HG03439 (cell line): ENCODE results near the gene PTPRG.

ENCODE experiments used
- ATAC-seq: cut with Tn5 transposase; IDR thresholded peaks from one replicate; pipeline ENCODE4 v1.9.1; 2021; ENCODE audit warnings: mild to moderate bottlenecking, moderate library complexity; ENCODE audit not compliant: unreplicated experiment

The PTPRG gene

DNA sequence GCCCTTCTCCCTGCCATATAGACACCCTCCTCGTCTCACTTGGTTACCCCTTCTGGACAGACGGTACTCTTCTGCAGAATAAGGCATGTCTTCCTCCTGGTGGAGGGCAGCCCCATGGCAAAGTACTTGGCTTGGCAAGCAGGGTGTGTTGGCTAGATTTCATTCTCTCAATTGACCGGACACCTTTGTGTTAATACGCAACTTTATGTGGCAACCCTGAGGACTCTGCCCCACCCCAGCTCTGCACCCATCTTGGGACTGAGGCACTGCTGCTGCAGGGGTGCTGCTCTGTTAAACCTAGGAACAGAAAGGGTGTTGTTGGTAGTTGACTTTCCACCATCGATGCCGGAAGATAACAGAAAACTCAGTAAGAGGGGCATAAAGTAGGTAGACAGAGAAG, 55.2 kb downstream of the PTPRG start:
- ATAC-seq = no peak

GRCh38 chr3:61617041-61617440, 55.7 kb downstream of the PTPRG start:
- no peak for ATAC-seq

GRCh38 chr3:61617651-61618050, 56.3 kb downstream of the PTPRG start:
- no peak for ATAC-seq

DNA sequence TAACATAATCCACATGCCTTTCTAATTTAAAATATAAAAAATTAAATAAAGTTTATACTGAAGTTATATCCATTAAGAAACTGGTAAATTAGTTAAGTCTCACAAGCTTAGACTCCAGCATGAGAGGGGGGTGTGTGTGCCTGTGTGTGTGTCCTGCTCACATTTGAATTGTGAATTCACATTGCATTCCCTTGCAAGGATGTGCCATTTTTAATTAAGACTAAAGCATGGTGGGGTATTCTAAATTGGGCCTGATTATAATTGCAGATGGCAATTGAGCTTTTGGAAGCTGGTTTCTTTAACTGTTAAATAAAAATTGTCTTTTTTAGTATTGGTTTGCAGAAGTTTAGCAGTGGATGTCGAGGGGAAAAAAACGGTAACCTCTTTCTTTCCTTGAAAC, 56.9 kb downstream of the PTPRG start:
- no peak for ATAC-seq

DNA sequence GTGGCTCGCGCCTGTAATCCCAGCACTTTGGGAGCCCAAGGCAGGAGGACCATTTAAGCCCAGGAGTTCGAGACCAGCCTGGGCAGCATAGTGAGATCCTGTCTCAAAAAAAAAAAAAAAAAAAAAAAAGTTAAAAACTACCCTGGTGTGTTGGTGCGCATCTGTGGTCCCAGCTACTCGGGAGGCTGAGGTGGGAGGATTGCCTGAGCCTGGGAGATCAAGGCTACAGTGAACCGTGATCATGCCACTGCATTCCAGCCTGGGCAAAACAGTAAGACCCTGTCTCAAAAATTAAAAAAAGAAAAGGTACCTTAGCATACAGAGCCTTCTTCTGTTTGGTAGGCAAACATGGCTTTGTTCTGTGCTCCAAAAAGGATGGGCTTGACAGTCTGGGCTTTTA, 57.5 kb downstream of the PTPRG start:
- ATAC-seq = no peak

- no peak for ATAC-seq
These were observed 58.7 kb downstream of the PTPRG start for GRCh38 chr3:61620073-61620472.

DNA sequence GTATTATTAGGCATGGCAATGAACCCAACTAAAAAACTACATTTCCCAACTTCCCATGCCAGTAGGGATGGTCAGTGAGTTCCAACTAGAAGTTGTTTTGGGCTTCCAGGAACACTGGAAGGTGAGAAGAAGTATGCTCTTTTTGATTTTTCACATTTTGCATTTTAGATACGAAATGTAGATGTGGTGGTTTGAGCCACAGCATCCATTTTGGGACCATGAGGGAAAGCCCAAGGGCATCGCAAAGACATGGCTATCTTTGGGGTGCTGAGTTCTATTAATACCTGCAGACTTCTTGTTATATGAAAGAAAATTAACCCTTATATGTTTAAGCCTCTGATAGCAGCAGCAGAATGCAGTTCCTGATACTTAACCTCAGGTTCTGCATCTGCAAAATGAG, 62.9 kb downstream of the PTPRG start:
- ATAC-seq = no peak

DNA sequence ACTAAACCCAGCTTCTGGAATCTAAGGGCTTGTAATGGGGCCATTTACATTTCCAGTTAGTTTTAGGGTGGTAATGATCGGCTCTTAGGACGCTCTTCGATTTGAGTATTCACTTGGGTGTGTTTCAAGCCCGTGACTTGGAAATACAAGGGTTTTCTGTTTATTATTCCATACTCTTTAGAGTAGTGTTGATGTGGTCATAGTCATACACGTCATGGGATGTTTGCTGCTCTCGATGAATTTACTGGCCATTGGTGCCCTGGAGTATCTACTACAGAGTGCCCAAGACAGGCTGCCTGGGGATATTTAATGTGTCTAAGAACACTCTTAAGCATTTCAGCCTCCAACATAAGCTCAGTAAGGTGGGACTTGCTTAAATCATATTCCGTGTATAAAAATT, 64.1 kb downstream of the PTPRG start:
- no peak for ATAC-seq

DNA sequence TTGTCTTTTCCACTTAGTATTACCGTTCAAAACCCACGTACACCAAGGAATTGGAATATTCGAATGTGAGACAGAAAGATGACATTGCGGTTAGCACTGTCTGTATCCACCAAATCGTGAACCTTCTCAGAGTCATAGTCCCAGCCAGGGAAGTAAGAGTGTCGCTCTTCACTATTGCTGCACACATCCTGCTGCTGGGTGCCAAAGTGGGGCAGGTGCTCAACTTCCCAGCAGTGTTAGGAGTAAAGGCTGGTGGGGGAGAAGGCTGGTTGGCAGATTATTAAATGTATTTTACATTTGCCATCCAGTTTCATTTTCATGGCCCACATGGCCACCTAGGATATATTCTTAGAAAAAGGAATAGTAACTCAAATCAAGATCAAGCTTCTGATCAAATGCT, 65.1 kb downstream of the PTPRG start:
- no peak for ATAC-seq

- no peak for ATAC-seq
These were observed 66.4 kb downstream of the PTPRG start for GRCh38 chr3:61627768-61628185.

DNA sequence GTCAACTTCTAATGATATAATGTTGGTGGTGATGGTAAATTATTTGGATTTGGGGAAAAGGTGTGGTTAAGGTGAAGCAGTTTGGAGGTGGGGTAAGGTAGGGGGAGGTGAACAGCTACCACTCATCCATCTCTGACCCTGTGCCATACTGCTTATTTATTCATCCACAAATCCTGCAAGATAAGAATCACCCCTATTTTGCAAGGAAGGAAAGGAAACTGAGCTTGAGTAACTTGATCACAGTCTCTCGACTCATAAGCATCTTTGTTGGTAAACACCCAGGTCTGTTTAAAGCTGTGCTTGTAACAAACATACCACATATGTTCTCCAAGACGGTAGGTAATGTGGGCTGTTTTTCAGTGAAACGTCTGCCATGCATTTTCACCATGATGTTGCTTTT, 67.3 kb downstream of the PTPRG start:
- no peak for ATAC-seq

GRCh38 chr3:61629442-61629841, 68.1 kb downstream of the PTPRG start:
- no peak for ATAC-seq

DNA sequence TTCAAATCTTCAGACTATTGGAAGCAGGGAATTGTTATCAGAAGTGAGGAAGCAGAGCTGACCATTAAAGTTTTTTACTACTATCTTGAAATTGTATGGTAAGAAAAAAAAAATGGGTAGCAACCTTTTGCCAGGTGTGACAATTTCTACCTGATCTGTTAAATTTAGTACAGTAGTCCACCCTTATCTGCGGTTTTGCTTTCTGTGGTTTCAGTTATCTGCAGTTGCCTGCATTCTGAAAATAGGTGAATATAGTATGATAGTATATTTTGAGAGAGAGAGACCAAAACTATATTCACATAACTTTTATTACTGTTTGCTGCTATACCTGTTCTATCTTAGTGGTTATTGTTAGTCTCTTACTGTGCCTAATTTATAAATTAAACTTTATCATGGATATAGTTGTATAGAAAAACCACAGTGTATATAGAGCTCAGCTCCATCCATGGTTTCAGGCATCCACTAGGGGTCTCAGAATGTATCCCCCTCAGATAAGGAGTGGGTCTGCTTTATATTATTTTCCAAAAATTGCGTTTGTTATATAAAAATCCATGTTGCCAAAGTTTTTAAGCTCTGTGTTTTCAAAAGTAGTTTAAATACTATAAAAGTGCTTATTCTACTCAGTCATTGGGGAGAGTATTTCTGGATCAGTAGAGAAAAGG, 69.9 kb downstream of the PTPRG start:
- no peak for ATAC-seq

GRCh38 chr3:61632568-61633175, 71.3 kb downstream of the PTPRG start:
- no peak for ATAC-seq

DNA sequence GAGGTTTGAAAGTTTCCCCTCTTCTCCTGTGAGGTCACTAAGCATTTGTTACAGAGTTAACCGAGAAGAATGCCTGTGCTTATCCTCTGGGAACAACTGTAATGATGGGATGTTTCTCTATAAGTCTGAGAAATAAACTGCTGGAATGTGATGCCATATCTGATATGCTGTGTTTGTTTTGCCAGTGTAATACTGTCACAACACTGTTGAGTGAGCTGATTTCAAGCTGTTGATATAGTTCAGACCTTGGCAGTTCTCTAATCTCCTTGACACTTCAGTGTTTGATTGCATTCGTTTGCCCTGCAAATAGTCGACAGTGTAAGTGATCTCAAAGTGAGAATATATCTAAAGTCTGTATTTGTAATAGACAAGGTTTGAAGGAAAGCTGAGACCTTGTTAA, 73.3 kb downstream of the PTPRG start:
- no peak for ATAC-seq

- peak; percentile 94 for ATAC-seq
These were observed 76.0 kb downstream of the PTPRG start for GRCh38 chr3:61637088-61638051.

DNA sequence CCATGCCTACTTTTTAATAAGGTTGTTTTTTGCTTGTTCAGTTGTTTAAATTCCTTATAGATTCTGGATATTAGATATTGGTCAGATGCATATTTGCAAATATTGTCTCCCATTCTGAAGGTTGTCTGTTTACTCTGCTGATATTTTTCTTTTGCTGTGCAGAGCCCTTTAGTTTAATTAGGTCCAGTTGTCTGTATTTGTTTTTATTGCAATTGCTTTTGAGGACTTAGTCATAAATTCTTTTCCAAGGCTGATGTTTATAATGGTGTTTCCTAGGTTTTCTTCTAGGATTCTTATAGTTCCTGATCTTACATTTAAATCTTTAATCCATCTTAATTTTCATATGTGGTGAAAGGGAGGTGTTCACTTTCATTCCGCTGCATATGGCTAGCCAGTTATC, 77.4 kb downstream of the PTPRG start:
- no peak for ATAC-seq

- no peak for ATAC-seq
These were observed 78.6 kb downstream of the PTPRG start for GRCh38 chr3:61639991-61640390.

GRCh38 chr3:61645148-61645547, 83.8 kb downstream of the PTPRG start:
- no peak for ATAC-seq

DNA sequence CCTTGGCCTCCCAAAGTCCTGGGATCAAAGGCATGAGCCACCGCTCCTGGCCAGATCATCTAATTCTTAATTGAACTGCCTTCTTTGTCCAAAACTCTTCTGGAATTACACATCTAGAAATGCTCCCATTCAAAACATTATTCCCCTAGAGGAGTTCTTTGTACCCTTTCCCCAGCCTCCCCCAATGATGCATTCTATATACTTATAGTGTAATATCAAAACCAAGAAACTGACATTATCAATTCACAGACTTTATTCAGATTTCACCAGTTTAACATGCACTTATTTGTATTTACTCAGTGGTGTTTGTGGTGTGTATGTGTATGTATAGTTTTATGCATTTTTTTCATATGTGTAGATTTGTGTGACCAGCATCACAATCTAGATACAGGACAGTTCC, 85.0 kb downstream of the PTPRG start:
- ATAC-seq = no peak

DNA sequence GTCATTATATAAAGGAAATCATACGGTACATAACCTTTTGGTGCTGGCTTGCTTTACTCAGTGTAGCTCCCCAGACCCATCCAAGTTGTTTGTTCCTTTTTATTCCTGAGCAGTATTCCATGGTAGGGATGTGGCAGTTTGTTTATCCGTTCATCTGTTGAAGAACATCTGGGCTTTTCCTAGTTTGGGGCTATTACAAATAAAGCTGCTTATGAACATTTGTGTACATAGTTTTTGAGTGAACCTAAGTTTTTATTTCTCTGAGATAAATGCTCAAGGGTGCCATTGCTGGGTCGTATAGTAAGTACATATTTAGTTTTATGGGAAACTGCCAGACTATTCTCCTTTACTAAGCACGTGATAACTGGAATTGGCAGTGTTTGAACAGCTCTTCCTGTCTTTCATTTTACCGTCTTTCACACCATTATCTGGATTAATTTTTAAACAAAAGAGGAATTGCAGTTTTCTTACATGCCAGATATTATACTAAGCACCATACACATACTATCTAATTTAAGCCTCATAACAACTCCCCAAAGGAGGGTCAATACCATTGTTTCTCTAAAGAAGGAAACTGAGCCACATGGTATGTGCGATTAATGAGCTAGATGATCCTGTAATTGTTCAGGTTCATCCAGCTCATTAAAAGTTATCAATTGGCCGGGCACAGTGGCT, 85.6 kb downstream of the PTPRG start:
- no peak for ATAC-seq
